SK-N-DZ (cell line): ENCODE data around the gene STX11. TPM values are rescaled to one million over a fixed set of nuclear protein-coding genes. Genes with fewer than 3 reads are reported as not detected.
"Not testable (repeated sequence)": the region's sequence is repeated elsewhere in the genome, so short reads cannot be mapped to it uniquely, and the experiment has no call there.

ENCODE experiments used
- DNase-seq: peaks from one replicate; pipeline ENCODE4 v3.0.0-alpha.2; 2015; ENCODE audit warnings: low spot score
- polyA plus RNA-seq, 2 experiments: library from polyadenylated mRNA; depleted of rRNA; stranded (reverse); fragments of >200 nt; gene quantifications; 2 replicates each; pipeline ENCODE4 v1.2.3, GENCODE V29; 2014

Gene STX11
- polyA plus RNA-seq (2014; cell fraction: cytosol; rRNA removed) = not detected in 2 replicates
- not detected in 2 replicates for polyA plus RNA-seq (2014; cell fraction: nucleus; rRNA removed)

GRCh38 chr6:144149894-144150709 lies at the start of gene STX11:
TSS of gene STX11 (plus strand) at chr6:144150517. CDS start at chr6:144186628, 36,111 bp downstream.
- DNase-seq = peak; percentile 17

- no peak for DNase-seq
These were observed 47.2 kb upstream of the STX11 start for GRCh38 chr6:144103026-144103563.

- no peak for DNase-seq
These were observed 45.8 kb upstream of the STX11 start for GRCh38 chr6:144104488-144104887.

GRCh38 chr6:144104898-144105487 lies 45.3 kb upstream of the STX11 start:
- peak; percentile 47 for DNase-seq

- DNase-seq = no peak
These were observed 44.1 kb upstream of the STX11 start for GRCh38 chr6:144106206-144106605.

- no peak for DNase-seq
These were observed 40.1 kb upstream of the STX11 start for GRCh38 chr6:144110210-144110609.

GRCh38 chr6:144113366-144113765 lies 37.0 kb upstream of the STX11 start:
- DNase-seq = no peak

GRCh38 chr6:144115219-144115618 lies 35.1 kb upstream of the STX11 start:
- no peak for DNase-seq

GRCh38 chr6:144119376-144119775 lies 30.9 kb upstream of the STX11 start:
- DNase-seq = no peak

- DNase-seq = no peak
These were observed 27.5 kb upstream of the STX11 start for GRCh38 chr6:144122861-144123260.

- no peak for DNase-seq
These were observed 26.9 kb upstream of the STX11 start for GRCh38 chr6:144123421-144123820.

- no peak for DNase-seq
These were observed 26.5 kb upstream of the STX11 start for GRCh38 chr6:144123836-144124235.

- no peak for DNase-seq
These were observed 23.2 kb upstream of the STX11 start for GRCh38 chr6:144127097-144127496.

- DNase-seq = no peak
These were observed 20.8 kb upstream of the STX11 start for GRCh38 chr6:144129469-144129868.

GRCh38 chr6:144131248-144131709 lies 19.0 kb upstream of the STX11 start:
- DNase-seq = no peak

GRCh38 chr6:144132167-144132690 lies 18.1 kb upstream of the STX11 start:
- not testable (repeated sequence) for DNase-seq

- DNase-seq = no peak
These were observed 17.0 kb upstream of the STX11 start for GRCh38 chr6:144133225-144133821.

GRCh38 chr6:144134176-144134575 lies 16.1 kb upstream of the STX11 start:
- DNase-seq = no peak

- DNase-seq = no peak
These were observed 15.6 kb upstream of the STX11 start for GRCh38 chr6:144134737-144135136.

GRCh38 chr6:144138542-144138941 lies 11.8 kb upstream of the STX11 start:
- DNase-seq = no peak

GRCh38 chr6:144139817-144140216 lies 10.5 kb upstream of the STX11 start:
- DNase-seq = no peak

GRCh38 chr6:144140867-144141266 lies 9.4 kb upstream of the STX11 start:
- DNase-seq = no peak
